ENCODE results near the gene FLAD1.
A peak's percentile ranks its signal among the peaks of the same experiment; 100 is the strongest.

The FLAD1 gene

DNA sequence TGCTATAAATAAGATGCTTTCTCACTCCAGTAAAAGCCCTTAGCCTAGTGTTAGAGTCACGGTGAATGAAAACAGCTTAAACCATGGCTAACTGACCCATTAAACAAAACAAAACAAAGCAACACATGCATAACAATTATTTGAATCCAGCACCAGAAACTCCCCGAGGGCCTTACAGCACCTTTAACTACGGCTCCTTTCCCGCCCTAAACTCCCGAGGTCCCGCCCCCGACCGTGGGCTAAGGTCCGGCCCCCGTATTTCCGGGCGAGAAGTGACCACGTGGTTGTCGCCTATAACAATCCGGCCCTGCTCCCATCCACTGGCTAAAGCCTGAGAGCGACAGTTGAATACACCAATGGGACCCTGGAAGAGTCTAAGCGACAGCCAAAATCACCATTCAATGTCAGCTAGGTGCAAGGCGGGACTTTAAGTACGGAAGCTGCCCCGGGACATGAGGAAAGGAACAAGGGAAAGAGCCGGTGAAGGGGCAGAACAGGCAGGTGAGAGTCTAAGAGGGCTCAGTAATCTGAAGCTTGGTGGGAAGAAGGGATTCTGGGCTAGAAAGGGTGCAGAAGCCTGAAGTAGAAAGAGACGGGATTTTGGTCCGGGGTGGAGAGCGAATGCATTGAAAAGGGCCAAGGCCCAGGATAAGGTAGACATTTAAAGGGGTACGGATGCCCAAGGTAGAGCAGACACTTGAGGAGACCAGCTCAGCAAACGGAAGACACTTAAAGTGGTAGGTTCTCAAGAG, at the start of gene FLAD1:
Gene FLAD1 (plus strand): TSS at position 448 of the 752 bp plus-strand sequence. CDS start 351 bp downstream, outside the sequence.
- peak; percentile 98 for DNase-seq (ENCODE audit: low read depth, low spot score)

DNA sequence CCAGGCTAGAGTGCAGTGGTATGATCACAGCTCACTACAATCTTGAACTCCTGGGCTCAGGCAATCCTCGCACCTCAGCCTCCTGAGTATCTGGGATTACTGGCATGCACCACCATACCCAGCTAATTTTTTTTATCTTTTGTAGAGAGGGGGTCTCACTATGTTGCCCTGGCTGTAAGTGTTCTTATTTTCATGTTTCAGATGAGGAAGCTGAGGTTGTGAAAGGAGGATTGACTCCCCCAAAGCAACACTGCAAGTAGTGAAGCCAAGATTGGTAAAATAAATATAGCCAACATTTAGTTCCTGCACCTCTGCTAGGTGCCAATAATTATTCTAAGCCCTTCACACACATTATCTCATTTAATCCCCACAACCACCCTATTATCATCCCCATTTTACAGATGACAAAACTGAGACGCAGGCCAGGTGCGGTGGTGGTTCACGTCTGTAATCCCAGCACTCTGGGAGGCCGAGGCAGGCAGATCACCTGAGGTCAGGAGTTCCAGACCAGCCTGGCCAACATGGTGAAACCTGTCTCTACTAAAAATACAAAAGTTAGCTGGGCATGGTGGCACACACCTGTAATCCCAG, 48.7 kb upstream of the FLAD1 start:
- no peak for DNase-seq (ENCODE audit: low read depth, low spot score)

- no peak for DNase-seq (ENCODE audit: low read depth, low spot score)
These were observed 47.2 kb upstream of the FLAD1 start for GRCh38 chr1:154935749-154936554.

DNA sequence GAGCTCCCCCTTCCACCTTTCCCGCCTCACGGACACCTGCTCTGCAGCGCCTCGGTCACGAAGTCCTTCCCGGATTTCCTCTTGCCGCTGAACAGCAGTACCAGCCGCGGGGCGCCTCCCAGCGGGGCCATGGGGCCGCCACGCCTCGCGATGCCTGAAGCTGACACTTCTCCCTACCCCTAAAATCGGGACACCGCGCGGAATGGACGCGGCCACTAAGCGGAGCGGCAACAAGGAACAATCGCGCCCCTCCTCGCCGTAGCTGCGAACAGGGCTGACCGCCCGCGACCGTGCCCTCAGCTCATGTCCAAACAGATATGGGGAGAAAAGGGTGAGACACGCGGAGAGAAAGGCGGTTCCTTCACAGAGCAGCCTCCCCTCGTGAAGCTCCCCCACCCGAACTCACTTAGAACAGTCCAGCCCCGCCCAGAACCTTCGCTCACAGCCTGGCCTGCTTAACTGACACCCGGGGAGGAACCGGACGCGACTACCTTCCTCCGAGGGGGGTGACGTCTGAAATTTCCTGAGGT, 46.5 kb upstream of the FLAD1 start, which contains the start of gene PMVK:
Gene PMVK (minus strand): TSS at position 165 of the 530 bp plus-strand sequence. CDS start 34 bp downstream, at position 131.
- DNase-seq (ENCODE audit: low read depth, low spot score), result peak; percentile 97

- DNase-seq (ENCODE audit: low read depth, low spot score), result peak; percentile 95
These were observed 45.8 kb upstream of the FLAD1 start for GRCh38 chr1:154937085-154937987.

DNA sequence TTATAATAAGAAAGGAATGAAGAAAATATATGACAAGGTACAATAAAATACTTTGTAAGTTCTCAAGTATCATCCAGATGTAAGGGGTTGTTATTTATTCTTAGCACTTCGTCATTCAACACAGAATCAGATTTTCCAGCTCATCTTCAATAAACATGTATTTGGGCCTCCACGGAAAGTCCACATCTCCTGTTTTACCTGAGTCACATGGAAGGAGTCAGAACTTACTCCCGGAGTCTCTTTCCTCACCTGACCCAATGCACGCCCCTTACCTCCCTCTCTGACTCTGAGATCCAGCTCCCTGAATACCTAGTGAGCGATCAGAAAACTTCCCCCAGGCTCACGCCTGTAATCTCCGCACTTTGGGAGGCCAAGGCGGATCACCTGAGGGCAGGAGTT, 45.2 kb upstream of the FLAD1 start:
- DNase-seq (ENCODE audit: low read depth, low spot score), result no peak

GRCh38 chr1:154938604-154939399, 44.3 kb upstream of the FLAD1 start:
- DNase-seq (ENCODE audit: low read depth, low spot score), result no peak

- no peak for DNase-seq (ENCODE audit: low read depth, low spot score)
These were observed 43.0 kb upstream of the FLAD1 start for GRCh38 chr1:154940213-154940560.

DNA sequence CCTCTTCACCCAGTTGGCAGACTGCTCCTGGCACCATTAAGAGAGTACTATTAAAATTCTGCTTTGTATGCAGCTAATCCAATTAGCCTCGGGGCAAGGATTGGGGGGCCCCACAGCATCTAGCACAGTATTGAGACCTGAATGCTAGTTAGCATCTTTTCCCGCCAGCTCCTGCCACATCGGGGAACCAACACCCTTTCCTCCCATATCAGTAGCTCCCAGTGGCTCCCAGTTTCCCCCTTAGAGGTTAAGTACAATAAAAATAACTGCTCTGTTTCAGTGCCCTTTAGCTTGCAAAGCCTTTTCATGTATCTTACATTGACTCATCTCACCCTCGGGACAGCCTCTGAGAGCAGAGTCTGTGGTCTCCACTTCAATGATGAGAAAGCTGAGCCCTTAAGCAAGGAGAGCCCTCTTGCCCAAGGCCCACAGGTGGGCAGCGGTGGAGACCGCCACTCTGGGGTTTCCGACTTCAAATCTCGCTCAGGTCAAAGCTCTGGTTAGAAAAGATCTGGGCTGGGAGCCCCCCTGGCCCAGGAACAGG, 42.4 kb upstream of the FLAD1 start:
- DNase-seq (ENCODE audit: low read depth, low spot score), result no peak

DNA sequence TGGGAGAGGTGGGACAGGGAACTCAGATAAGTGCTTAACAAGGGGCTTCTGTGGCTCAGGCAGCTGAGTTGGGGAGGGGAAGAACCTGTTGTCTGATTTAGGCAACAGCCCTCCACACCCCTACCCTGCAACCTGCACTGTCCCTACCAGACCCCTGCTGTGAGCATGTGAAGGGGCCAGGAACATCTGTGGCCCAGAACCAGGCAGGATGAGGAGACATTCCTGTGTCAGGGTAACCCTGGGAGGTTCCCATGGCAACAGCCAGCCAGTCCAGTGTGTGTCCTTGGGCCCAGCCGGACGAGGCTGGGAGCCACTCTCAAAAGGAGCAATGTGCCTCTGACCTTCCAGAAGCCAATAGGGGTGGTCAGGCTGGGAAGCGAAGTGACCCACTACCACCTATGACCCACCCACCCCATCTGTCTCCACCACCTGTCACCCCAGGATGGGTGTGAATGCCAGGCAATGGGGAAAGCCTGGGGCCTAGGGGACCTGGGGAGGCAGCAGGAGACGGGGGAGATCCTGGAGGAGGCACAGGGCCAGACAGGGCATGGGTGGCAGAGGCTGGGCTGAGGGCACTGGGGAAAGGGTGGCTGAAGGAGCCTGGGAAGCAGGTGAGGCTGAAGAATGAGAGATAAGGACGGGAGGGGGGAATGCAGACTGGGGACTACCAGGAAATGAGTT, 41.7 kb upstream of the FLAD1 start:
- DNase-seq (ENCODE audit: low read depth, low spot score), result no peak

DNA sequence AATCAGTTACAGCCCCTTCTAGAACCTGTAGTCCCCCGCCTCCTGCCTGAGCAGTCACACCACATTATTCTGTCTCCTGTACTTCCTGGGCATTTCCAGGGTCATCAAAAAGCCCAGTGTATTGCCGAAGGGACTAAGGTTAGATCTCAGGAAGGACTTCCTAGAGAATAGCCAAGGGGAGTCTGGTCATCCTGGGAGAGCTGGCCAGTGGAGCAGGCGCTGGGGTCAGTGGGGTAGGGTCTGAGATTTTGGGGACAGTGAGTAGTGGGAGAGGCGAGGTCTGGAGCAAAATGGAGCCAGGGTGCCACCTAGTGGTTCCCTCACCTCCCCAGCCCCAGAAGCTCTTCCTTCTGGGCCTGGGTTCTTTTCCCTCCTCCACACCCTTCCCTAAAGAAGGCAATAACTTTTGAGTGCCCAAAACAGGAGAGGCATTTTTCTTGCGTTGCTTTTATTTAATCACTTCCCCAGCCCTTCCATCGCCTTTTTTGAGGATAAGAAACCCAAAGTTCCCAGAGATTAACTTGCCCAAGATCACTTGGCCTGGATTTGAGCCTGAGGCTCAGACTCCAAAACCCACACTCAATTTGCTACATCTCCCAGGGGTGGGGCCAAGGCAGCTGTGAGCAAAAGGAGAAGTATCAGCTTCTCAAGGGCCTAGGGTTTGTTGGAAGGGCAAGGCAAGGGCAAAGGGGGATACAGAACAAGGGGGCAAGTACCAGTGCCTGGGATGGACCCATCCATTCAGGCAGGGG, 39.3 kb upstream of the FLAD1 start:
- DNase-seq (ENCODE audit: low read depth, low spot score), result no peak

- no peak for DNase-seq (ENCODE audit: low read depth, low spot score)
These were observed 38.6 kb upstream of the FLAD1 start for GRCh38 chr1:154944401-154945159.

DNA sequence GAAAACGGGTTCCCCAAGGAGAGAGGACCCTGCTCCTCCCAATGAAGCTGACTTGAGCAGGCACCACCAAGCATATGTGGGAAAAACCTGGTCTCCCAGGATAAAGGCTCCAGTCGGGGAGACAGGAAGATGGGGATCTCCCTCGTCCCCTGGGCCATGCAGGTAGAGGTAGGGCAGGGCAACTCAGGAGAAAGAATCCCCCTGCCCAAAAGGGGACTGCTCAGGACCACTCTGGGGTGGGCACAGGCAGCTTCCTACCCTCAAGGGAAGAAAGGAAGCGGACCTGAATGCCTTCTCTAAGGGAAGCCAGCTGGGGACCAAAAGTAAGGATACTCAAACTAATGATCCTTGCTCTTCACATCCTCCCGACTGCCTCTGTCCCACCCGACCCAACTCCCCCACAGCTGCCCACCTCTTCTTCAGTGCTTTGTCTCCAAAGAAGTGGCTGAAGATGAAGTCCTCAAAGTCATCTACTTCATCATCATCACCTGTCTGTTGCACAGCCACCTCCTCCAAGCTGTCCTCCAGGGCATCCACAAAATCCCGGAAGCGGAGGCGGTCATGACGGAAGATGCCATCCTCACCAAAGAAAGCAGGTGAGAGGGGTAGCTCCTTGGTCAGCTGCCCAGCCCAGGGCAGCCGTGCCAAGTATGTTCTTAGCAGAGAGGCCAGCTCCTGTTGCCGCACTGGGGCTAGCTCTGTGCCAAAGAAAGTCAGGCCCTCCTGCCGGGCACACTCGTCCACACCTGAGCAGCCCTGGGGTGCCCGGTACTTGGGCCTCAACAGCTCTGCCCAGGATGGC, 37.8 kb upstream of the FLAD1 start:
- DNase-seq (ENCODE audit: low read depth, low spot score), result no peak

GRCh38 chr1:154945962-154946850, 36.9 kb upstream of the FLAD1 start:
- no peak for DNase-seq (ENCODE audit: low read depth, low spot score)

DNA sequence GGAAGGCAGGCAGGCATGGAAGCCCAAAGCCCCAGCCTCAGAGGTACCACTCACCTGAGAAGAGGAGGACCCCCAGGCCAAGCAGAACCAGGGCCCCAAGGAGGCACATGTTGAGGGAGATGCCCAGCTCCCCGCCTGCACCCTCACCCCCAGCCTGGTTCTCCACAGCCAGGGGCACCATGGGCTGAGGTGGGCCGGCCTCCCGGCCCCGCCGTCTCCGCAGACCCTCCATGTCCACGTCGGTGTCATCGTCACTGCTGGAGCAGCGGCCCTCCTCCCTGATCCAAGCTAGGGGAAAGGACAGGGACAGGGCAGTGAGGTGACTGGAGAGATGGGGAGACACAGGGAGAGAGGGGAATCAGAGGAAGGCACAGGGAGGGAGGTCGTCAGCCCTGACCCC, 35.1 kb upstream of the FLAD1 start:
- no peak for DNase-seq (ENCODE audit: low read depth, low spot score)

All from smooth muscle cell of the brain vasculature (primary cell).